ENCODE data around the gene AKT1S1. TPM values are rescaled to one million over a fixed set of nuclear protein-coding genes. Genes with fewer than 3 reads are reported as not detected.
A peak's percentile ranks its signal among the peaks of the same experiment; 100 is the strongest.

AKT1S1 gene
- total RNA-seq, 1 donor from 2014 or later: 38.6 TPM

- TF ChIP-seq CTCF (conservative IDR thresholded peaks at IDR 0.05): no peak
- Mint-ChIP-seq H3K4me3 (peak overlapping the region; percentile 87), H3K36me3 (ENCODE audit: low read depth) (no peaks in the 10 kb centered on the region), H3K9me3 (no peaks in the 10 kb centered on the region), H3K27me3 (ENCODE audit: low read depth) (peaks cover 12% of the 10 kb centered on the region), H3K4me1 (peaks cover 38% of the 10 kb centered on the region), H3K27ac (ENCODE audit: unreplicated experiment) (peak overlapping the region; percentile 91)
- DNase-seq (ENCODE audit: low read depth, low spot score): no peak
Measured at GRCh38 chr19:49870309-49870901, 6.8 kb downstream of the AKT1S1 start.

- Mint-ChIP-seq H3K27me3 (ENCODE audit: low read depth) (peaks cover 18% of the 10 kb centered on the region), H3K4me1 (peaks cover 43% of the 10 kb centered on the region), H3K4me3 (peak overlapping the region; percentile 87), H3K36me3 (ENCODE audit: low read depth) (peaks cover 6% of the 10 kb centered on the region), H3K27ac (ENCODE audit: unreplicated experiment) (peak overlapping the region; percentile 91), H3K9me3 (no peaks in the 10 kb centered on the region)
- TF ChIP-seq CTCF (conservative IDR thresholded peaks at IDR 0.05): no peak
- DNase-seq (ENCODE audit: low read depth, low spot score): peak; percentile 98
Measured at GRCh38 chr19:49869484-49870308, 7.5 kb downstream of the AKT1S1 start.

- peaks cover 18% of the 10 kb centered on the region for H3K27me3 Mint-ChIP-seq (ENCODE audit: low read depth)
- no peak for TF ChIP-seq CTCF (conservative IDR thresholded peaks at IDR 0.05)
- DNase-seq (ENCODE audit: low read depth, low spot score): no peak
- H3K4me3 Mint-ChIP-seq: no peak overlapping the region
- H3K9me3 Mint-ChIP-seq: no peaks in the 10 kb centered on the region
- H3K4me1 Mint-ChIP-seq: peaks cover 46% of the 10 kb centered on the region
- H3K27ac Mint-ChIP-seq (ENCODE audit: unreplicated experiment): peak overlapping the region; percentile 35
- H3K36me3 Mint-ChIP-seq (ENCODE audit: low read depth): peaks cover 12% of the 10 kb centered on the region
Measured at GRCh38 chr19:49869009-49869483, 8.1 kb downstream of the AKT1S1 start.

GRCh38 chr19:49866933-49867782 lies 10.0 kb downstream of the AKT1S1 start, which contains the start of gene PNKP:
Gene PNKP, minus strand, starts transcription at chr19:49867576. Its CDS starts 372 bp downstream, at chr19:49867204.
- DNase-seq (ENCODE audit: low read depth, low spot score): peak; percentile 79
- Mint-ChIP-seq H3K36me3 (ENCODE audit: low read depth) (peaks cover 16% of the 10 kb centered on the region), H3K27me3 (ENCODE audit: low read depth) (peaks cover 21% of the 10 kb centered on the region), H3K9me3 (no peaks in the 10 kb centered on the region), H3K27ac (ENCODE audit: unreplicated experiment) (peak within 1 kb of the TSS; percentile 99), H3K4me3 (no peak within 1 kb of the TSS), H3K4me1 (peaks cover 52% of the 10 kb centered on the region)
- no peak for TF ChIP-seq CTCF (conservative IDR thresholded peaks at IDR 0.05)

- Mint-ChIP-seq H3K36me3 (ENCODE audit: low read depth) (peaks cover 18% of the 10 kb centered on the region), H3K9me3 (no peaks in the 10 kb centered on the region), H3K4me1 (peaks cover 47% of the 10 kb centered on the region), H3K27me3 (ENCODE audit: low read depth) (peaks cover 27% of the 10 kb centered on the region), H3K4me3 (no peak overlapping the region), H3K27ac (ENCODE audit: unreplicated experiment) (no peak overlapping the region)
- no peak for DNase-seq (ENCODE audit: low read depth, low spot score)
- no peak for TF ChIP-seq CTCF (conservative IDR thresholded peaks at IDR 0.05)
Measured at GRCh38 chr19:49864890-49865289, 12.3 kb downstream of the AKT1S1 start.
